GM12872 (cell line): ENCODE measurements around the gene CD19.

ENCODE experiments used
- TF ChIP-seq, protein P1 (sequence below): IDR thresholded peaks from 3 replicates; pipeline ENCODE4 v1.5.1; 2011; ENCODE audit warnings: low read depth, mild to moderate bottlenecking, low read length, moderate library complexity; ENCODE audit not compliant: insufficient read depth

The CD19 gene

DNA sequence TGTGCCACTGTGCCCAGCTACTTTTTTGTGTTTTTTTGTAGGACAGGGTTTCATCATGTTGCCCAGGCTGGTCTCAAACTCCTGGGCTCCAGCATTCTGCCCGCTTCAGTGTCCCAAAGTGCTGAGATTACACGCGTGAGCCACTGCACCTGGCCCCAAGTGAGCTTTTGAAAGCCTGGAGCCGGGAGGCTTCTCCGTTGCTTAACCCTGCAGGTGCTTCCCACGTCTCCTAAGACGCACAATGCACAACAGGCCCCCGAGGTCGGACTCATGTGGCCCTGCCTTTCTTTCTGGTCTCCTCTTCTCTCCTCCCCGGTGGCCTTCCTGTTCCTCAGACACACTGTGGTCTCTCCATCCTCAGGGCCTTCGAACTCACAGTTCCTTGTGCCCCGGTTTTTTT lies 19.2 kb upstream of the CD19 start:
- TF ChIP-seq, protein P1, sequence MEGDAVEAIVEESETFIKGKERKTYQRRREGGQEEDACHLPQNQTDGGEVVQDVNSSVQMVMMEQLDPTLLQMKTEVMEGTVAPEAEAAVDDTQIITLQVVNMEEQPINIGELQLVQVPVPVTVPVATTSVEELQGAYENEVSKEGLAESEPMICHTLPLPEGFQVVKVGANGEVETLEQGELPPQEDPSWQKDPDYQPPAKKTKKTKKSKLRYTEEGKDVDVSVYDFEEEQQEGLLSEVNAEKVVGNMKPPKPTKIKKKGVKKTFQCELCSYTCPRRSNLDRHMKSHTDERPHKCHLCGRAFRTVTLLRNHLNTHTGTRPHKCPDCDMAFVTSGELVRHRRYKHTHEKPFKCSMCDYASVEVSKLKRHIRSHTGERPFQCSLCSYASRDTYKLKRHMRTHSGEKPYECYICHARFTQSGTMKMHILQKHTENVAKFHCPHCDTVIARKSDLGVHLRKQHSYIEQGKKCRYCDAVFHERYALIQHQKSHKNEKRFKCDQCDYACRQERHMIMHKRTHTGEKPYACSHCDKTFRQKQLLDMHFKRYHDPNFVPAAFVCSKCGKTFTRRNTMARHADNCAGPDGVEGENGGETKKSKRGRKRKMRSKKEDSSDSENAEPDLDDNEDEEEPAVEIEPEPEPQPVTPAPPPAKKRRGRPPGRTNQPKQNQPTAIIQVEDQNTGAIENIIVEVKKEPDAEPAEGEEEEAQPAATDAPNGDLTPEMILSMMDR: no peak

DNA sequence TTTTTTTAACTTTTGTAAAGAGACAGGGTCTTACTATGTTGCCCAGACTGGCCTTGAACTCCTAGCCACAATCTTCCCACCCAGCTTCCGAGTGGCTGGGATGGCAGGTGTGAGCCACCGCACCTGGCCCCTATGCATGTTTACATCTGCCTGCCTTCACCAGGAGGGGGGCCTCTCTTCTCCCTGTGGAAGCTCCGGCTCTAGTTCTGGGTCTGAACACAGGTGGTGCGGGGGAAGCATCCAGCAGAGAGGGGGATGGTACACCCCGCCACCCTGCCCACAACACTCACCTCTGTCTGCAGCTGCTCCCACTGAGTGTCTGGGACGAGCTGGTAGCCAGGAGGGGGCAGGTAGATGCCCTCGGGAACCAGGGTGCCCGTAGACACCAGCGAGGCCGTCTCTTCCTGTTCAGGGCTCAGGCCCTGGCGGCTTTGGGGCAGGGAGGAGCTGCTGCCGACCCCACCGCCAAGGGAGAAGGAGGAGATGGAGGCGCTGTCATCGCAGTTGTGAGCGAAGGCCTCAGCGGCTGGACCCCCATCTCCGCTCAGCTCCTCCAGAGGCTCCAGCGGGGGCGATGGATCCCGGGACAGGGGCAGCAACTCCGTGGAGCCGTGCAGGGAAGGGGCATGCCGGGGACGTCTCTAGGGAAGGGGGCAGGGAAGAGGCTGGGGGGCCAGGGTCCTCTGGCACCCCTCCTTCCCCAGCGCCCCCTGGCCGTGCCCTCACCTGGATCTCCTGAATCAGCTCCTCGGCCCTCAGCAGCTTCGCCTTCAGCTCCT lies 17.6 kb upstream of the CD19 start:
- TF ChIP-seq, protein P1: no peak

DNA sequence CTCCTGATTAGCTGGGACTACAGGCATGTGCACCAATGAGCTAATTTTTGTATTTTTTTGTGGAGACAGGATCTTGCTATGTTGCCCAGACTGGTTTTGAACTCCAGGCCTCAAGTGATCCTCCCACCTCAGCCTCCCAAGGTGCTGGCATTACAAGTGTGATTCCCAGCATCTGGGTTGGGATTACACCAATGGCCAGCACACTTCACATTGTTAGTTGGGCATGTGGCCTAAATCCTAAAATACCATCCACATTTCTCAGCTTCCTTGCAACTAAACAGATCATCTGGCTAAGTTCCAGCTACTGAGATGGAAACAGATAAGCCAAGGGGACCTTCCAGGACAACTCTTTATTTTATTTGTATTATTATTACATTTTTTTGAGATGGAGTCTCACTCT lies 16.6 kb upstream of the CD19 start:
- TF ChIP-seq, protein P1: no peak

DNA sequence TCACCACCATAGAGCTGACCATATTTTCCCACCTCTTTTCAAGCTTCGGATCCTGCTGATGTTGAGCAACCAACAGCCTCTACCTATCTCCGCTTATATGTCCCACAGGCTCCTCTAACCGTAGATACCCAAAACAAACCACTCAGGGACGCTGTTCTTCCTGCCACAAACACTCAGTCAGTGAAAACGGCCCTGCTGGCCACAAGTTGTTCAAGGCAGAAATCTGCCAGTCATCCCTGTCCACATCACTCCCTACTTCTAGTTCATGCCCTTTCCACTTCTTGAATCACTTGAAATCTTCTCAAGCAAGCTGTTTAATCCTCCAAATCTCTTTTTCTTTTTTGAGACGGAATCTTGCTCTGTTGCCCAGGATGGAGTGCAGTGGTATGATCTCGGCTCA lies 14.7 kb upstream of the CD19 start:
- TF ChIP-seq, protein P1: 0 out of 3 replicates have a peak, but pooled peaks have one; percentile 11

DNA sequence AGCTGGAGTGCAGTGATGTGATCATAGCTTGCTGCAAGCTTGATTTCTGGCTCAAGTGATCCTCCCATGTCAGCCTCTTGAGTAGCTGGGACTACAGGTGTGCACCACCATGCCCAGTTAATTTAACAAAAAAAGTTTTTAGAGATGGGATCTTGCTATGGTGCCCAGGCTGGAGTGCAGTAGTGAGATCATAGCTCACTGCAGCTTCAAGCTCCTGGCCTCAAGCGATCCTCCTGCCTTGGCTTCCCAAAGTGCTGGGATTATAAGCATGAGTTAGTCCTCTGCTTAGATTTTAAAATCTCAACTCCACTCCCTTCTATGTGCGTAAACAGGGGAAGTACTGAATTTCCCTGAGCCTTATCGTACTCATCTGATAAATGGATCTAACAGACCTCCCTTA lies 13.1 kb upstream of the CD19 start:
- TF ChIP-seq, protein P1: no peak

DNA sequence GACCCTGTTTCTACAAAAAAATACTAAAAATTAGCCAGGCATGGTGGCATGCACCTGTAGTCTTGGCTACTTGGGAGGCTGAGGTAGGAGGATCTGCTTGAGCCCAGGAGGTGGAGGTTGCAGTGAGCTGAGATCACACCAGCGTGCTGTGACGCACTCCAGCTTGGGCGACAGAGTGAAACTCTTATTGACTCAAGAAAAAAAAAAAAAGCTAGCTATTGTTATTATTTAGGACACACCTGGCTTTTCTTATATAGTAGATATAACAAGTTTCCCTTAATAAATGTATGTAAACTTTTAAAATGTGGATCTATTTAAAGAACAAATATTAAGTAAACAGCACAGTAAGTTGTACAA lies 8.6 kb upstream of the CD19 start:
- TF ChIP-seq, protein P1: no peak

DNA sequence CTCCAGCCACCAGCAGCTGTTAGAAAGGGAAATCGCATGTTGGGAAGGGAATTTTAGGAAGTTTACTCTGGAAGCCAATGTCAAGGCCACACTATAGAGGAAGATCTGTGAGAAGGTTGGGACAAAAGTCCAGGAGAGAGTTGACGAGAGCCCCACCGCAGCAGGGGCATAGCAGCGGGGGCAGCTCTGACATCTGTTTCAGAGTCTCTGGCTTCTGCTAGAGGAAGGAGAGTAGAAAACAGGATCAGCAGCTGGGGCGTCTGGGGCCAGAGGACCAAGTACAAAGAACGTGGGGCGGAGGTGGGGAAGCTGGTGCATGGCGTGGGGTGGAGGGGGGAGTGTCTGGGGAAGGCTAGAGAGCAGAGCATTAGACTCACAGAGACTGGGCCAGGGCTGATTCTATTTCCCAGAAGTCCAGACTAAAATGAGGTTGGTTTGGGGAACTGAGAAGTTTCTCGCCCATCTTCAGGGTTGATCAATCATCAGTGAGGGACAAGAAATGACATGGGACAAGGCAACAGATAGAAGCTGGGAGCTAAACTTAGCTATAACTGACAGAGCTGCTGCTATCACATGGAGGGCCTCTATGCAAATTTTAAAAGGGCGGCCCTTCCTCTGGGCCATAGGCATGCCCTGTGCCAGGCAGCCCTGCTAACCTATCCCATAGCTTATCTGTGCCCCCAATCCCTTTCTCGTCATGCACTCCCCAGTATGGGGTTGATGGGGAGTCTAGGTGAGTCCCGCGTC lies 7.9 kb upstream of the CD19 start:
- TF ChIP-seq, protein P1: no peak
